Spleen (tissue), 11 donors: ENCODE measurements around the gene DNAJB8. TPM values are rescaled to one million over a fixed set of nuclear protein-coding genes. Genes with fewer than 3 reads are reported as not detected.
A peak's percentile ranks its signal among the peaks of the same experiment; 100 is the strongest.

Experiments used
- DNase-seq: peaks from one replicate; pipeline ENCODE4 v3.0.0-alpha.2; 2020
- H3K27ac ChIP-seq, 8 donors: fragments of 200-600 bp; sonication (generic) in 7 of 8; 1 replicate in 4 of 8; 2 replicates in 4 of 8; pipeline versions ENCODE4 v1.5.0 to v1.8.0; 2016 to 2021; ENCODE audit warnings: inconsistent platforms in 4 of 8, mild to moderate bottlenecking in 4 of 8, moderate library complexity in 1 of 8
- H3K27me3 ChIP-seq, 7 donors: fragments of 200-600 bp; sonication (generic) in 6 of 7; replicated peaks in 1 of 7; 1 replicate in 4 of 7; 2 replicates in 3 of 7; pipeline versions ENCODE4 v1.5.0 to v1.8.0; 2016 to 2021; ENCODE audit warnings: inconsistent platforms in 3 of 7, mild to moderate bottlenecking in 1 of 7
- H3K36me3 ChIP-seq, 6 donors: fragments of 200-600 bp; sonication (generic) in 5 of 6; 1 replicate in 4 of 6; 2 replicates in 2 of 6; pipeline versions ENCODE4 v1.5.0 to v1.8.0; 2016 to 2021; ENCODE audit warnings: inconsistent platforms in 2 of 6
- H3K4me1 ChIP-seq, 6 donors: fragments of 200-600 bp; sonication (generic) in 5 of 6; 1 replicate in 3 of 6; 2 replicates in 3 of 6; pipeline versions ENCODE4 v1.5.0 to v1.8.0; 2016 to 2021; ENCODE audit warnings: inconsistent platforms in 3 of 6
- H3K4me3 ChIP-seq, 8 donors: fragments of 200-600 bp; sonication (generic) in 7 of 8; 1 replicate in 4 of 8; 2 replicates in 4 of 8; pipeline versions ENCODE4 v1.5.0 to v1.8.0; 2016 to 2021; ENCODE audit warnings: inconsistent platforms in 4 of 8, mild to moderate bottlenecking in 4 of 8, moderate library complexity in 2 of 8
- H3K9me3 ChIP-seq, 8 donors: fragments of 200-600 bp; sonication (generic) in 7 of 8; 1 replicate in 4 of 8; 2 replicates in 4 of 8; pipeline versions ENCODE4 v1.5.0 to v1.8.0; 2016 to 2021; ENCODE audit warnings: inconsistent platforms in 4 of 8
- CTCF ChIP-seq, 11 experiments: fragments of 200-600 bp in 7 of 11; fragments of 450-650 bp in 4 of 11; sonication (generic) in 4 of 11; IDR thresholded peaks in 8 of 11; conservative IDR thresholded peaks in 3 of 11; 1 replicate in 7 of 11; 2 replicates in 4 of 11; pipeline versions ENCODE4 v1.4.0 to v1.8.0; 2016 to 2021; ENCODE audit warnings: antibody characterized with exemption in 11 of 11, inconsistent platforms in 4 of 11, mild to moderate bottlenecking in 1 of 11
- POLR2A ChIP-seq, 3 donors: fragments of 450-650 bp; IDR thresholded peaks; one replicate each; pipeline ENCODE4 v1.5.1; 2017; ENCODE audit warnings: antibody characterized with exemption in 3 of 3, mild to moderate bottlenecking in 1 of 3
- POLR2AphosphoS5 ChIP-seq, 3 donors: sonication (generic); formaldehyde crosslinking; IDR thresholded peaks; one replicate each; pipeline ENCODE4 v1.5.1; 2017; ENCODE audit warnings: antibody characterized with exemption in 3 of 3
- WGBS, 5 donors: extraction: QIAGEN DNeasy Blood & Tissue Kit in 3 of 5; methylation state at CpG; one replicate each; pipeline versions ENCODE4 v1.1.5 to v1.1.7; 2013 to 2018; 5-methylcytosine and 5-hydroxymethylcytosine counted together
- intact Hi-C: fragments of 100-400 bp; cut with DNase I; formaldehyde crosslinking; loops from one replicate; pipeline ENCODE4 v1.15.0; 2023; ENCODE audit warnings: low total_unique reads
- polyA plus RNA-seq, 3 donors: library from polyadenylated mRNA; stranded (reverse); fragments of 200-250 nt; gene quantifications; one replicate each; pipeline ENCODE4 v1.2.1, GENCODE V29; 2013
- total RNA-seq, 7 donors: library from RNA; depleted of rRNA in 3 of 7; stranded (reverse); fragments of >200 nt in 3 of 7; fragmentation: NEBNext Ultra II Directional in 4 of 7; extraction: Animal tissue kit (Norgen Biotek cat#: 25700) in 4 of 7; gene quantifications; one replicate each; pipeline versions ENCODE4 v1.1.0 to v1.2.1, GENCODE V29; 2016 to 2021
- donor health status: healthy with polysubstance abuse.
- donor health status: DM: no; HTN: no; CAD: no; lungs with moderate emphysema.
- donor health status: DM: no; HTN: no; CAD: no.
- donor health status: Bipolar disorder and iron deficiency.
- donor health status: healthy.
- donor health status: DM: no; HTN: no; CAD: no.
- donor health status: DM: yes; HTN: yes; CAD: no.

Gene DNAJB8
- total and polyA plus RNA-seq, 10 donors, result not detected

DNA sequence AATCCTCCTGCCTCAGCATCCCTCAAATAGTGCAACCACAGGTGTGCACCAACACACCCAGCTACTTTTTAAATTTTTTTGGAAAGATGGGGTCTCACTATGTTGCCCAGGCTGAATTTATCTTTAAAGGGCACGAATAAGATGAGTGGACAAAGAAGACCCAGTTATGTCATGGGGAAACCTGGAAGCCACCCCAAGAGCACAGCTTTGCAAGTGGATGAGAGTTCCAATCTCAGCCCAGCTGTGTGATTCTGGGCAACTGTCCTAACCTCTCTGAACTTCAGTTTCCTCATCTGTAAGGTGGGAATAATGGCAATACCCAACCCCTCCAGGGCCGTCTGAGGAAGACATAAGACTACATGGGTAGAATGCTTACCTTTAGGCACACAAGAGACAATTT is 32.2 kb downstream of the DNAJB8 start:
- H3K36me3 ChIP-seq, result no peaks in the 10 kb centered on the region
- H3K4me3 ChIP-seq, result no peak overlapping the region
- 76 to 91% (median 86%) methylated on average over 2 of the region's 2 CpGs for WGBS, 5 donors
- no peak for DNase-seq
- peaks cover 3 to 82% (median 19%) of the 10 kb centered on the region in 7 donors for H3K27me3 ChIP-seq
- no peaks in the 10 kb centered on the region for H3K9me3 ChIP-seq
- peaks cover 0 to 15% (median 11%) of the 10 kb centered on the region in 6 donors for H3K4me1 ChIP-seq
- TF ChIP-seq POLR2AphosphoS5 (IDR thresholded peaks at IDR 0.05), result no peak
- TF ChIP-seq CTCF (IDR thresholded peaks at IDR 0.05 in 8 of 11, conservative IDR thresholded peaks at IDR 0.05 in 3 of 11), result no peak
- no peak overlapping the region for H3K27ac ChIP-seq
- intact Hi-C loops, result no loop called here

GRCh38 chr3:128433837-128434165 is 32.9 kb downstream of the DNAJB8 start:
- TF ChIP-seq CTCF (IDR thresholded peaks at IDR 0.05 in 8 of 11, conservative IDR thresholded peaks at IDR 0.05 in 3 of 11) (no peak), POLR2A (IDR thresholded peaks at IDR 0.05) (no peak), POLR2AphosphoS5 (IDR thresholded peaks at IDR 0.05) (no peak)
- DNase-seq, result no peak
- 43 to 94% (median 67%) methylated on average over 2 of the region's 2 CpGs for WGBS, 5 donors
- Histone ChIP-seq H3K4me1 (peaks cover 0 to 15% (median 11%) of the 10 kb centered on the region in 6 donors), H3K27ac (no peak overlapping the region), H3K4me3 (no peak overlapping the region), H3K9me3 (no peaks in the 10 kb centered on the region), H3K27me3 (peaks cover 3 to 82% (median 19%) of the 10 kb centered on the region in 7 donors), H3K36me3 (no peaks in the 10 kb centered on the region)
- intact Hi-C loops, result no loop called here

GRCh38 chr3:128432971-128433836 is 33.5 kb downstream of the DNAJB8 start:
- no peaks in the 10 kb centered on the region for H3K36me3 ChIP-seq
- no peaks in the 10 kb centered on the region for H3K9me3 ChIP-seq
- 17 to 74% (median 17%) methylated on average over 7 to 53 of the region's 53 CpGs for WGBS, 5 donors
- no peak for DNase-seq
- no peak overlapping the region for H3K27ac ChIP-seq
- TF ChIP-seq CTCF (IDR thresholded peaks at IDR 0.05 in 8 of 11, conservative IDR thresholded peaks at IDR 0.05 in 3 of 11), result no peak
- no peak for TF ChIP-seq POLR2A (IDR thresholded peaks at IDR 0.05)
- no peak for TF ChIP-seq POLR2AphosphoS5 (IDR thresholded peaks at IDR 0.05)
- H3K4me1 ChIP-seq, result peaks cover 0 to 15% (median 11%) of the 10 kb centered on the region in 6 donors
- peaks cover 3 to 82% (median 19%) of the 10 kb centered on the region in 7 donors for H3K27me3 ChIP-seq
- intact Hi-C loops, result no loop called here
- H3K4me3 ChIP-seq, result peak overlapping the region in 7 of 8 donors; percentile 6 to 55 (median 17)

DNA sequence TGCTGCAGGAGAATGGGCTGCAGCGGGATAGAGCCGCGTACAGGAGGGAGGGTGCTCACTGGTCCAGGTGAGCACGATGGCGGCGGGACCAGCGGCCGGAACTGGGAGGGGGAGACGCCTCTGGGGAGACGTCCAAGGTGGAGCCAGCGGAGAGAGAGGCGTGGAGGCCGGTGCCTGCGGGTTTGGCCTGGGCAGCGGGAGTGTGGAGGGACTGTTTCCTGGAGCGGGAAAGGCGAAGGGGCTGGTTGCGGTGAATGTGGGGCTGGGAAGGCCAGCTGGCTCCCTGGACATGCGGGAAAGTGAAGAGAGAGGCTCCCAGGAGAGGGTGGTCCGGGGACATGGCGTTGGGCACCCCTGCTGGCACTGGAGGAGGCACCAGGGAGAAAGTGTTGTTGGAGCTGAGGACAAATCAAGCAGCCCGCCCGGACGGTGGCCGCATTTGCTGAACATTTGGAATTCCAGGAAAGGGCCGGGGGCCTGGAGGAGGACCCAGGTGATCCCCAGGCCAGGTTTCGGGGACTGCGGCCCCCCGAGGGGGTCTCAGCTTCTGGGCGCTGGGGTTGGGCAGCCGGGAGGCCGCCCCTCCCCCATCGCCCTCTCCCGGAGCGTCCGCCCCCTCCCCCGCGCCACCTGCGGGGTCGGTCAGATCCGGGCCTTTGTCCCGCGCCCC is 34.3 kb downstream of the DNAJB8 start:
- 11 to 31% (median 15%) methylated on average over 23 to 43 of the region's 43 CpGs for WGBS, 5 donors
- intact Hi-C loops, result no loop called here
- H3K27ac ChIP-seq, result no peak overlapping the region
- no peak for TF ChIP-seq CTCF (IDR thresholded peaks at IDR 0.05 in 8 of 11, conservative IDR thresholded peaks at IDR 0.05 in 3 of 11)
- no peak for TF ChIP-seq POLR2AphosphoS5 (IDR thresholded peaks at IDR 0.05)
- TF ChIP-seq POLR2A (IDR thresholded peaks at IDR 0.05), result no peak
- no peaks in the 10 kb centered on the region for H3K9me3 ChIP-seq
- H3K4me1 ChIP-seq, result peaks cover 0 to 15% (median 11%) of the 10 kb centered on the region in 6 donors
- no peak for DNase-seq
- peaks cover 3 to 87% (median 19%) of the 10 kb centered on the region in 7 donors for H3K27me3 ChIP-seq
- H3K4me3 ChIP-seq, result peak overlapping the region in 7 of 8 donors; percentile 6 to 55 (median 17)
- H3K36me3 ChIP-seq, result no peaks in the 10 kb centered on the region
